HG03039 (cell line): Measurements from ENCODE around the gene DUXA.

Experiments used
- ATAC-seq: cut with Tn5 transposase; IDR thresholded peaks from one replicate; pipeline ENCODE4 v1.9.1; 2021; ENCODE audit warnings: mild to moderate bottlenecking, moderate library complexity; ENCODE audit not compliant: unreplicated experiment

The DUXA gene

GRCh38 chr19:57106722-57107235 is 60.5 kb downstream of the DUXA start:
- ATAC-seq, result no peak

DNA sequence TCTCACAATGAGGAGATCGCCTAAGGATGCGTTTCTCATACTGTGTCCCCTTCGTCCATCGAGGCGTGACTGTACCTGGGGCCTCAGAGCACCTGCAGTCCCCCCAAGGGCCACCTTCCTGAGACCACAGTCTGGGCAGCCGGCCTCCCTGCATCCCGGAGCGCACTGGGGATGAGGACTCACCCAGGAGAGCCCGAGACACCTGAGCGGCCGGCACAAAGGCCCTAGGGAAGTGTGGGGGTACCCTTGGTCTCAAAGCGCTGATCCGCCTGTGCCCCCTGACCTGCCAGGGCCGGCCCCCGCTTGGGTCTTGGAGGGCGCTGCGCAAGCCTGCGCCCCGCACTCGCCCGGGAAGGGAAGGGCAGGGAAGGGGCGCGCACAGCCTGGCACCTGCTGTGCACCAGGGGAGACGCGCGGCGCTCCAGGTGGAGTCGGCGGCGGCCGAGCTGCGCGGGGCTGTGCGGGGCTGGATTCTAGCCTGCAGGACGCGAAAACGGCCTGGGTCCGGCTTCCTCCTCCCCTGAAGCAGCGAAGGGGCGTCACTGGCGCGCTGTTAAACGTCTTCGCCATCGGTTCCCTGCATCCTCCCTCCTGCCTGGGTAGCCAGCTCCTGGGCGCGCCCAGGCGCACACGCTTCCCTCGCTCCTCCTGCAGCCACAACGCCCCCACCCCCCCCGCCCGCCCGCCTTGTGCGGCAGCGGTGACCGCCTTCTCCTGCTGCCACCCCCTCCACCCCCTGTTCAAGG is 61.1 kb downstream of the DUXA start:
- ATAC-seq, result no peak
